Stimulated activated CD8-positive, alpha-beta memory T cell treated with anti-CD3 and anti-CD28 coated beads, Interleukin-2, amount 100 ng/mL, for 1 hour (primary cell): Measurements from ENCODE around the gene BTK.
A peak's percentile ranks its signal among the peaks of the same experiment; 100 is the strongest.

Experiments used
- DNase-seq, 2 donors: peaks; one replicate each; pipeline ENCODE4 v3.0.0-alpha.2; 2020; ENCODE audit warnings: low read depth in 2 of 2

The BTK gene

GRCh38 chrX:101393530-101394305, 7.7 kb upstream of the BTK start:
- no peak for DNase-seq

GRCh38 chrX:101391831-101392230, 5.8 kb upstream of the BTK start:
- no peak for DNase-seq

- DNase-seq: peak; percentile 48 to 65
Measured at GRCh38 chrX:101390664-101391525, 4.9 kb upstream of the BTK start, which contains the start of gene RPL36A. TSS of gene RPL36A (plus strand) at chrX:101391011. CDS start at chrX:101391044, 33 bp downstream.

GRCh38 chrX:101388604-101389003, 2.6 kb upstream of the BTK start:
- DNase-seq: no peak

- no peak for DNase-seq
Measured at GRCh38 chrX:101386542-101386885, 523 bp upstream of the BTK start.

- DNase-seq: no peak
Measured at GRCh38 chrX:101385026-101385684, 836 bp downstream of the BTK start.

- no peak for DNase-seq
Measured at GRCh38 chrX:101383679-101384205, 2.2 kb downstream of the BTK start.

- DNase-seq: no peak
Measured at GRCh38 chrX:101377547-101377946, 8.4 kb downstream of the BTK start.

- DNase-seq: no peak
Measured at GRCh38 chrX:101370888-101371504, 15.0 kb downstream of the BTK start.

- DNase-seq: no peak
Measured at GRCh38 chrX:101369687-101370086, 16.3 kb downstream of the BTK start.

- no peak for DNase-seq
Measured at GRCh38 chrX:101368800-101369199, 17.2 kb downstream of the BTK start.

GRCh38 chrX:101365301-101365795, 20.6 kb downstream of the BTK start:
- no peak for DNase-seq

GRCh38 chrX:101362757-101363156, 23.2 kb downstream of the BTK start:
- no peak for DNase-seq

- DNase-seq: no peak
Measured at GRCh38 chrX:101362116-101362515, 23.9 kb downstream of the BTK start.

- no peak for DNase-seq
Measured at GRCh38 chrX:101360390-101360789, 25.6 kb downstream of the BTK start.

GRCh38 chrX:101359966-101360365, 26.0 kb downstream of the BTK start:
- no peak for DNase-seq

- DNase-seq: no peak
Measured at GRCh38 chrX:101357166-101357795, 28.7 kb downstream of the BTK start.

- no peak for DNase-seq
Measured at GRCh38 chrX:101349193-101349562, 36.8 kb downstream of the BTK start.

- DNase-seq: peak; percentile 56 to 59
Measured at GRCh38 chrX:101348452-101349192, 37.4 kb downstream of the BTK start, which contains the start of gene TIMM8A. TSS of gene TIMM8A (minus strand) at chrX:101348742. CDS start at chrX:101348664, 78 bp downstream.

- no peak for DNase-seq
Measured at GRCh38 chrX:101347859-101348451, 38.0 kb downstream of the BTK start.
